A549 (cell line): ENCODE measurements around the gene GRID2. TPM values are rescaled to one million over a fixed set of nuclear protein-coding genes. Genes with fewer than 3 reads are reported as not detected.

Experiments used
- ATAC-seq, 2 experiments: fragments of 200-7000 bp in 1 of 2; fragments of >200 bp in 1 of 2; cut with Nextera tagmentation in 1 of 2; cut with Tn5 transposase in 1 of 2; 3 replicates each; pipeline versions ENCODE4 v1.8.0 to v1.9.1; 2018 to 2020; ENCODE audit warnings: mild to moderate bottlenecking in 1 of 2, moderate library complexity in 1 of 2
- CTCF ChIA-PET: fragments of 300-600 bp; sonication (Branson Sonifier 250); formaldehyde crosslinking; extraction: SDS; loops from one replicate; lab custom pipeline; 2021; ENCODE audit warnings: antibody characterized with exemption, inconsistent platforms; lab: Yijun Ruan, JAX
- POLR2A ChIA-PET: fragments of 350-600 bp; formaldehyde crosslinking; extraction: SDS; loops from one replicate; lab custom pipeline; 2021; ENCODE audit warnings: antibody characterized with exemption, inconsistent platforms; lab: Yijun Ruan, JAX
- DNase-seq, 2 experiments: peaks; one replicate each; pipeline versions ENCODE4 v3.0.0 to v3.0.0-alpha.2; 2011 to 2016; ENCODE audit warnings: low read depth in 1 of 2, low spot score in 1 of 2
- FAIRE-seq: peaks from 2 replicates; lab custom pipeline; 2011; peaks lifted over from hg19 to GRCh38; lab: Jason Lieb, UNC
- H3K27ac ChIP-seq, 2 experiments: fragments of >200 bp; sonication (Bioruptor Twin); formaldehyde crosslinking; 3 replicates each; pipeline ENCODE4 v1.5.1; 2016 to 2017
- H3K4me1 ChIP-seq: fragments of >200 bp; sonication (Bioruptor Twin); formaldehyde crosslinking; 3 replicates; pipeline ENCODE4 v1.6.1; 2016
- H3K4me2 ChIP-seq: fragments of >200 bp; sonication (Bioruptor Twin); formaldehyde crosslinking; 3 replicates; pipeline ENCODE4 v1.6.1; 2016
- H3K4me3 ChIP-seq: fragments of >200 bp; sonication (Bioruptor Twin); formaldehyde crosslinking; 3 replicates; pipeline ENCODE4 v1.5.1; 2016
- H3K9me3 ChIP-seq: fragments of >200 bp; sonication (Bioruptor Twin); formaldehyde crosslinking; 3 replicates; pipeline ENCODE4 v1.6.1; 2016
- CBX2 ChIP-seq: fragments of 200-600 bp; sonication (generic); IDR thresholded peaks from 2 replicates; pipeline ENCODE4 v1.6.1; 2016; ENCODE audit warnings: low read depth, mild to moderate bottlenecking, borderline replicate concordance
- CBX8 ChIP-seq: fragments of 200-600 bp; sonication (generic); IDR thresholded peaks from 2 replicates; pipeline ENCODE4 v1.6.1; 2016
- CEBPB ChIP-seq, 2 experiments: fragments of >200 bp in 1 of 2; sonication (Bioruptor Twin) in 1 of 2; formaldehyde crosslinking in 1 of 2; IDR thresholded peaks; 2 replicates each; pipeline ENCODE4 v1.6.1; 2012 to 2016
- CHD4 ChIP-seq: fragments of 200-600 bp; sonication (generic); IDR thresholded peaks from 2 replicates; pipeline ENCODE4 v1.6.1; 2016; ENCODE audit warnings: antibody characterized with exemption, mild to moderate bottlenecking, borderline replicate concordance
- EHMT2 ChIP-seq: fragments of 200-600 bp; sonication (generic); IDR thresholded peaks from 2 replicates; pipeline ENCODE4 v1.6.1; 2016; ENCODE audit warnings: antibody characterized with exemption, low read depth, mild to moderate bottlenecking, moderate library complexity
- ESRRA ChIP-seq: fragments of 150-350 bp; IDR thresholded peaks from 2 replicates; pipeline ENCODE4 v1.6.1; 2014; ENCODE audit warnings: mild to moderate bottlenecking, low read length, borderline replicate concordance
- FOSB ChIP-seq: fragments of 250-450 bp; sonication (Bioruptor Pico); IDR thresholded peaks from 2 replicates; pipeline ENCODE4 v1.5.0; 2020; ENCODE audit warnings: mild to moderate bottlenecking, moderate library complexity
- FOSL2 ChIP-seq, 2 experiments: fragments of 450-650 bp in 1 of 2; fragments of >200 bp in 1 of 2; sonication (Bioruptor Twin) in 1 of 2; formaldehyde crosslinking; IDR thresholded peaks; 2 replicates each; pipeline versions ENCODE4 v1.5.0 to v1.6.1; 2016 to 2020; ENCODE audit warnings: mild to moderate bottlenecking in 1 of 2, moderate library complexity in 1 of 2
- GATA3 ChIP-seq: IDR thresholded peaks from 2 replicates; pipeline ENCODE4 v1.6.1; 2012; ENCODE audit warnings: borderline replicate concordance
- HDAC2 ChIP-seq: fragments of 200-600 bp; sonication (generic); IDR thresholded peaks from 2 replicates; pipeline ENCODE4 v1.6.1; 2016
- HOXB13 ChIP-seq: fragments of 250-450 bp; sonication (Bioruptor Pico); IDR thresholded peaks from 2 replicates; pipeline ENCODE4 v1.5.0; 2020; ENCODE audit warnings: low read depth, mild to moderate bottlenecking, moderate library complexity
- HOXB5 ChIP-seq: fragments of 250-450 bp; sonication (Bioruptor Pico); IDR thresholded peaks from 2 replicates; pipeline ENCODE4 v1.5.0; 2020; ENCODE audit warnings: mild to moderate bottlenecking, moderate library complexity
- MAZ ChIP-seq: fragments of 150-350 bp; IDR thresholded peaks from 2 replicates; pipeline ENCODE4 v1.6.1; 2014; ENCODE audit warnings: antibody characterized with exemption, low read depth, low read length, borderline replicate concordance
- MYC ChIP-seq: IDR thresholded peaks from 2 replicates; pipeline ENCODE4 v1.6.1; 2012; ENCODE audit warnings: mild to moderate bottlenecking, inconsistent platforms, low read length, improper control_type of control experiment, borderline replicate concordance
- NFE2L2 ChIP-seq: fragments of 150-350 bp; conservative IDR thresholded peaks from 2 replicates; pipeline ENCODE4 v1.6.1; 2014; ENCODE audit warnings: low read length
- NPAS2 ChIP-seq: fragments of 250-450 bp; sonication (Bioruptor Pico); IDR thresholded peaks from 2 replicates; pipeline ENCODE4 v1.8.0; 2022; ENCODE audit warnings: mild to moderate bottlenecking, moderate library complexity, borderline replicate concordance
- NR3C1 ChIP-seq: fragments of >200 bp; sonication (Bioruptor Twin); formaldehyde crosslinking; IDR thresholded peaks from 3 replicates; pipeline ENCODE4 v1.6.1; 2017
- POLR2A ChIP-seq: IDR thresholded peaks from 2 replicates; pipeline ENCODE4 v1.6.1; 2012; ENCODE audit warnings: mild to moderate bottlenecking, low read length
- POLR2AphosphoS2 ChIP-seq: conservative IDR thresholded peaks from 2 replicates; pipeline ENCODE4 v1.6.1; 2012; ENCODE audit warnings: low read length, improper control_type of control experiment, inconsistent platforms
- RARB ChIP-seq: fragments of 250-450 bp; sonication (Bioruptor Pico); IDR thresholded peaks from 2 replicates; pipeline ENCODE4 v1.8.0; 2021; ENCODE audit warnings: mild to moderate bottlenecking, moderate library complexity
- RFX5 ChIP-seq: fragments of 450-650 bp; IDR thresholded peaks from 2 replicates; pipeline ENCODE4 v1.7.1; 2014; ENCODE audit warnings: antibody characterized with exemption, mild to moderate bottlenecking, moderate library complexity
- RNF2 ChIP-seq: fragments of 200-600 bp; sonication (generic); IDR thresholded peaks from 2 replicates; pipeline ENCODE4 v1.6.1; 2016; ENCODE audit warnings: low read depth, mild to moderate bottlenecking, antibody characterized with exemption, moderate library complexity, borderline replicate concordance
- SREBF2 ChIP-seq: fragments of 450-650 bp; IDR thresholded peaks from 2 replicates; pipeline ENCODE4 v1.6.1; 2014; ENCODE audit warnings: mild to moderate bottlenecking, moderate library complexity
- TP53 ChIP-seq: fragments of 250-450 bp; sonication (Bioruptor Pico); IDR thresholded peaks from 2 replicates; pipeline ENCODE4 v1.5.0; 2021; ENCODE audit warnings: mild to moderate bottlenecking, moderate library complexity
- ZNF302 ChIP-seq: fragments of 250-450 bp; sonication (Bioruptor Pico); IDR thresholded peaks from 2 replicates; pipeline ENCODE4 v1.9.0; 2021; ENCODE audit warnings: inconsistent platforms, mild to moderate bottlenecking, moderate library complexity
- WGBS: methylation state at CpG from one replicate; pipeline ENCODE4 v1.1.6; 2017; ENCODE audit errors: missing lambda C conversion rate; 5-methylcytosine and 5-hydroxymethylcytosine counted together
- polyA plus RNA-seq, 4 experiments: library from polyadenylated mRNA; depleted of rRNA in 3 of 4; stranded (reverse); fragments of >200 nt; fragmentation: RNase III in 1 of 4; extraction: RNeasy Plus Mini Kit Qiagen cat#74134 plus additional on column Dnase treatment in 1 of 4; gene quantifications; 2 replicates in 3 of 4; 3 replicates in 1 of 4; pipeline ENCODE4 v1.2.3, GENCODE V29; 2011 to 2017
- TF ChIP-seq, protein P1 (sequence below): fragments of 150-350 bp; IDR thresholded peaks from 2 replicates; pipeline ENCODE4 v1.6.1; 2014; ENCODE audit warnings: low read depth, mild to moderate bottlenecking, low read length
- TF ChIP-seq, protein P2 (sequence below): fragments of >200 bp; sonication (Bioruptor Twin); formaldehyde crosslinking; IDR thresholded peaks from 3 replicates; pipeline ENCODE4 v1.5.1; 2016
- TF ChIP-seq, protein P3 (sequence below): IDR thresholded peaks from 2 replicates; pipeline ENCODE4 v1.6.1; 2012; ENCODE audit warnings: low read depth, borderline replicate concordance
- TF ChIP-seq, protein P4 (sequence below): fragments of 250-450 bp; sonication (Bioruptor Pico); IDR thresholded peaks from 2 replicates; pipeline ENCODE4 v1.5.0; 2020; ENCODE audit warnings: low read depth, mild to moderate bottlenecking, moderate library complexity

GRID2 gene
- polyA plus RNA-seq, 2 of the 4 experiments (the other 2 are of a cell fraction) = not detected

DNA sequence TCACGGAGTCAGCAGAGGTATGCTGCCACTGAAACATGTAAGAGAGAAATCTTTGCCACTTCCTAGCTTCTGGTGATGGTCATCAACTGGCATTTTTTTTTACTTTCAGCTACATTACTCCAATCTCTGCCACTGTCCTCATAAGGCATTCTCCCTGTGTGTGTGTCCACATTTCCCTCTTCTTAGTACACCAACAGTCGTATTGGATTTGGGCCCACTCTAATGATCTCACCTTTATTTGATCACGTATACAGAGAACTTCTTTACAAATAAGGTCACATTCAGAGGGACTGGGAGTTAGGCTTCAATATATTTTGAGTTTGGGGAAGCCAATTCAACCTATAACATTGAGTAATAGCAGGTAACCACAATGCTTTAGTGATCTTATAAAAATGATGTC is 649.1 kb downstream of the GRID2 start:
- DNase-seq (no peak), ATAC-seq (no peak), FAIRE-seq (no peak)
- no peak for TF ChIP-seq POLR2AphosphoS2
- TF ChIP-seq NPAS2 (CRISPR knock-in tag) = no peak
- no peak for TF ChIP-seq MYC
- no peak for TF ChIP-seq FOSB (CRISPR knock-in tag)
- TF ChIP-seq, protein P1, sequence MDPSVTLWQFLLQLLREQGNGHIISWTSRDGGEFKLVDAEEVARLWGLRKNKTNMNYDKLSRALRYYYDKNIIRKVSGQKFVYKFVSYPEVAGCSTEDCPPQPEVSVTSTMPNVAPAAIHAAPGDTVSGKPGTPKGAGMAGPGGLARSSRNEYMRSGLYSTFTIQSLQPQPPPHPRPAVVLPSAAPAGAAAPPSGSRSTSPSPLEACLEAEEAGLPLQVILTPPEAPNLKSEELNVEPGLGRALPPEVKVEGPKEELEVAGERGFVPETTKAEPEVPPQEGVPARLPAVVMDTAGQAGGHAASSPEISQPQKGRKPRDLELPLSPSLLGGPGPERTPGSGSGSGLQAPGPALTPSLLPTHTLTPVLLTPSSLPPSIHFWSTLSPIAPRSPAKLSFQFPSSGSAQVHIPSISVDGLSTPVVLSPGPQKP = no peak
- TF ChIP-seq TP53 (CRISPR knock-in tag) = no peak
- TF ChIP-seq HDAC2 = no peak
- TF ChIP-seq, protein P2, sequence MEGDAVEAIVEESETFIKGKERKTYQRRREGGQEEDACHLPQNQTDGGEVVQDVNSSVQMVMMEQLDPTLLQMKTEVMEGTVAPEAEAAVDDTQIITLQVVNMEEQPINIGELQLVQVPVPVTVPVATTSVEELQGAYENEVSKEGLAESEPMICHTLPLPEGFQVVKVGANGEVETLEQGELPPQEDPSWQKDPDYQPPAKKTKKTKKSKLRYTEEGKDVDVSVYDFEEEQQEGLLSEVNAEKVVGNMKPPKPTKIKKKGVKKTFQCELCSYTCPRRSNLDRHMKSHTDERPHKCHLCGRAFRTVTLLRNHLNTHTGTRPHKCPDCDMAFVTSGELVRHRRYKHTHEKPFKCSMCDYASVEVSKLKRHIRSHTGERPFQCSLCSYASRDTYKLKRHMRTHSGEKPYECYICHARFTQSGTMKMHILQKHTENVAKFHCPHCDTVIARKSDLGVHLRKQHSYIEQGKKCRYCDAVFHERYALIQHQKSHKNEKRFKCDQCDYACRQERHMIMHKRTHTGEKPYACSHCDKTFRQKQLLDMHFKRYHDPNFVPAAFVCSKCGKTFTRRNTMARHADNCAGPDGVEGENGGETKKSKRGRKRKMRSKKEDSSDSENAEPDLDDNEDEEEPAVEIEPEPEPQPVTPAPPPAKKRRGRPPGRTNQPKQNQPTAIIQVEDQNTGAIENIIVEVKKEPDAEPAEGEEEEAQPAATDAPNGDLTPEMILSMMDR = no peak
- TF ChIP-seq ESRRA = no peak
- no peak for TF ChIP-seq CHD4
- no peak for TF ChIP-seq HOXB5 (CRISPR knock-in tag)
- TF ChIP-seq RFX5 = no peak
- TF ChIP-seq CBX8 = no peak
- no peak for TF ChIP-seq GATA3
- no peak for TF ChIP-seq RARB
- 70% methylated on average over 3 of the region's 3 CpGs for WGBS
- no peak overlapping the region for H3K27ac ChIP-seq
- POLR2A ChIA-PET = no interaction called here
- H3K4me3 ChIP-seq = no peak overlapping the region
- CTCF ChIA-PET = no interaction called here
- no peaks in the 10 kb centered on the region for H3K9me3 ChIP-seq
- H3K4me2 ChIP-seq = no peak overlapping the region
- H3K4me1 ChIP-seq = no peaks in the 10 kb centered on the region

DNA sequence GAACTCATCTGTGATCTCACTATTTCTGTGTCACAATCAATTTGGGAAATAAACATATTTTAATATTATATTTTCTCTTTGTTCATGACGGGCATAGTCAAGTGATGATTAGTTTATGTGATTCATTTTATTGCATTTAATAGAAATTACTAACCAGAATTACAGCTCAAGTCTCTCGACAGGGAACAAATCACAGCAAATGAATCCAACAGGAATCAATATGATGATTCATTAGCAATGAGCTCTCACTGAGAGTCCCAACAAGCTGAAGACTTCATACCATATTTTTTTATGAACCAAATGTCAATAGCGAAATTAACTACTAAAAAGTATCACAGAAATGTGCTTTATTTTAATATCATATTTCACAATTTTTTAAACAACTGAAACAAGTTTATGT is 649.7 kb downstream of the GRID2 start:
- Histone ChIP-seq H3K4me1 (no peaks in the 10 kb centered on the region), H3K9me3 (no peaks in the 10 kb centered on the region), H3K27ac (no peak overlapping the region), H3K4me2 (no peak overlapping the region), H3K4me3 (no peak overlapping the region)
- FAIRE-seq (no peak), DNase-seq (no peak), ATAC-seq (no peak)
- POLR2A ChIA-PET = no interaction called here
- WGBS = 31% methylated on average over 3 of the region's 3 CpGs
- TF ChIP-seq NFE2L2 = no peak
- no peak for TF ChIP-seq EHMT2
- no peak for TF ChIP-seq CEBPB (IDR thresholded peaks at IDR 0.05)
- TF ChIP-seq SREBF2 = no peak
- TF ChIP-seq, protein P3, sequence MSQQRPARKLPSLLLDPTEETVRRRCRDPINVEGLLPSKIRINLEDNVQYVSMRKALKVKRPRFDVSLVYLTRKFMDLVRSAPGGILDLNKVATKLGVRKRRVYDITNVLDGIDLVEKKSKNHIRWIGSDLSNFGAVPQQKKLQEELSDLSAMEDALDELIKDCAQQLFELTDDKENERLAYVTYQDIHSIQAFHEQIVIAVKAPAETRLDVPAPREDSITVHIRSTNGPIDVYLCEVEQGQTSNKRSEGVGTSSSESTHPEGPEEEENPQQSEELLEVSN = no peak
- CTCF ChIA-PET = no interaction called here

DNA sequence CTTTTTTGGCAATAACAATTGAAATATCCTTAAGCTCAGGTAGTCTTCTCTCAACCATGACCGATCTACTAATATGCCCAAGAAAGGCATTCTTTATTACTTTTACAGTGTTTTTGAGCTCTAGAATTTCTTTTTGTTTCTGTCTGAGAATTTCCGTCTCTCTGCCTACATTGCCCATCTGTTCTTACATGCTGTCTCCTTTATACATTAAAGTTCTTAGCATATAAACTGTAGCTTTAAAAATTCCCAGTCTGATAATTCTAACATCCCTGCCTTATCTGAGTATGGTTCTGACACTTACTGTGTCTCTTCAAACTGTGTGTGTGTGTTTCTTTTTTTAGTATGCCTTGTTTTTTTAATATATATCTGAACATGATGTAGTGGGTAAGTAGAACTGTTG is 658.1 kb downstream of the GRID2 start:
- Histone ChIP-seq H3K27ac (no peak overlapping the region), H3K4me2 (no peak overlapping the region), H3K4me1 (no peaks in the 10 kb centered on the region), H3K4me3 (no peak overlapping the region), H3K9me3 (no peaks in the 10 kb centered on the region)
- DNase-seq = no peak
- POLR2A ChIA-PET = no interaction called here
- 91% methylated on average over 2 of the region's 2 CpGs for WGBS
- TF ChIP-seq HOXB13 (CRISPR knock-in tag) = no peak
- no peak for TF ChIP-seq RARB
- TF ChIP-seq RNF2 = no peak
- no peak for TF ChIP-seq CBX8
- no peak for TF ChIP-seq POLR2A
- TF ChIP-seq NFE2L2 = no peak
- TF ChIP-seq GATA3 = no peak
- TF ChIP-seq, protein P4, sequence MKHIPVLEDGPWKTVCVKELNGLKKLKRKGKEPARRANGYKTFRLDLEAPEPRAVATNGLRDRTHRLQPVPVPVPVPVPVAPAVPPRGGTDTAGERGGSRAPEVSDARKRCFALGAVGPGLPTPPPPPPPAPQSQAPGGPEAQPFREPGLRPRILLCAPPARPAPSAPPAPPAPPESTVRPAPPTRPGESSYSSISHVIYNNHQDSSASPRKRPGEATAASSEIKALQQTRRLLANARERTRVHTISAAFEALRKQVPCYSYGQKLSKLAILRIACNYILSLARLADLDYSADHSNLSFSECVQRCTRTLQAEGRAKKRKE (CRISPR knock-in tag) = no peak
- TF ChIP-seq MAZ = no peak
- no peak for TF ChIP-seq EHMT2
- TF ChIP-seq, protein P3 = no peak
- no peak for TF ChIP-seq FOSL2 (IDR thresholded peaks at IDR 0.05)
- TF ChIP-seq FOSL2 (CRISPR knock-in tag; IDR thresholded peaks at IDR 0.05) = no peak
- TF ChIP-seq RFX5 = no peak
- no peak for TF ChIP-seq NR3C1
- no peak for TF ChIP-seq HOXB5 (CRISPR knock-in tag)
- TF ChIP-seq TP53 (CRISPR knock-in tag) = no peak
- no peak for TF ChIP-seq CBX2
- no peak for TF ChIP-seq ZNF302 (CRISPR knock-in tag)
- no peak for ATAC-seq
- no peak for FAIRE-seq
- CTCF ChIA-PET = no interaction called here
